ENCODE measurements around the gene GRID2. TPM values are rescaled to one million over a fixed set of nuclear protein-coding genes. Genes with fewer than 3 reads are reported as not detected.

The GRID2 gene
- total RNA-seq, 1 donor from 2014 or later: 0.17 TPM

- H4K20me1 ChIP-seq (ENCODE audit: low read depth): no peaks in the 10 kb centered on the region
- Mint-ChIP-seq H3K36me3 (no peaks in the 10 kb centered on the region), H3K9me3 (no peaks in the 10 kb centered on the region), H3K27ac (no peak overlapping the region), H3K27me3 (ENCODE audit: insufficient read depth, low read depth) (peaks cover 3% of the 10 kb centered on the region), H3K4me3 (no peak overlapping the region), H3K4me1 (peaks cover 3% of the 10 kb centered on the region)
- H3K79me2 ChIP-seq (ENCODE audit: low read depth): no peaks in the 10 kb centered on the region
- TF ChIP-seq, protein P1, sequence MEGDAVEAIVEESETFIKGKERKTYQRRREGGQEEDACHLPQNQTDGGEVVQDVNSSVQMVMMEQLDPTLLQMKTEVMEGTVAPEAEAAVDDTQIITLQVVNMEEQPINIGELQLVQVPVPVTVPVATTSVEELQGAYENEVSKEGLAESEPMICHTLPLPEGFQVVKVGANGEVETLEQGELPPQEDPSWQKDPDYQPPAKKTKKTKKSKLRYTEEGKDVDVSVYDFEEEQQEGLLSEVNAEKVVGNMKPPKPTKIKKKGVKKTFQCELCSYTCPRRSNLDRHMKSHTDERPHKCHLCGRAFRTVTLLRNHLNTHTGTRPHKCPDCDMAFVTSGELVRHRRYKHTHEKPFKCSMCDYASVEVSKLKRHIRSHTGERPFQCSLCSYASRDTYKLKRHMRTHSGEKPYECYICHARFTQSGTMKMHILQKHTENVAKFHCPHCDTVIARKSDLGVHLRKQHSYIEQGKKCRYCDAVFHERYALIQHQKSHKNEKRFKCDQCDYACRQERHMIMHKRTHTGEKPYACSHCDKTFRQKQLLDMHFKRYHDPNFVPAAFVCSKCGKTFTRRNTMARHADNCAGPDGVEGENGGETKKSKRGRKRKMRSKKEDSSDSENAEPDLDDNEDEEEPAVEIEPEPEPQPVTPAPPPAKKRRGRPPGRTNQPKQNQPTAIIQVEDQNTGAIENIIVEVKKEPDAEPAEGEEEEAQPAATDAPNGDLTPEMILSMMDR (IDR thresholded peaks at IDR 0.05): no peak
- no peak for TF ChIP-seq EZH2phosphoT487 (IDR thresholded peaks at IDR 0.05)
- H3K4me1 ChIP-seq: no peaks in the 10 kb centered on the region
- H2AFZ ChIP-seq (replicated peaks): no peak overlapping the region
- H3K27ac ChIP-seq: no peak overlapping the region
- no peaks in the 10 kb centered on the region for H3K36me3 ChIP-seq
- H3K27me3 ChIP-seq: no peaks in the 10 kb centered on the region
- no peaks in the 10 kb centered on the region for H3F3A ChIP-seq (ENCODE audit: low read depth)
- H3K9me3 ChIP-seq (ENCODE audit: low read depth): no peaks in the 10 kb centered on the region
- DNase-seq (ENCODE audit: low spot score): peak; percentile 17
- no peak overlapping the region for H3K9ac ChIP-seq
- H3K4me2 ChIP-seq: no peak overlapping the region
- no peak overlapping the region for H3K4me3 ChIP-seq
These were observed 54.2 kb downstream of the GRID2 start for GRCh38 chr4:92357966-92358365.

GRCh38 chr4:92359491-92359890 is 55.7 kb downstream of the GRID2 start:
- Mint-ChIP-seq H3K36me3 (no peaks in the 10 kb centered on the region), H3K27me3 (ENCODE audit: insufficient read depth, low read depth) (no peaks in the 10 kb centered on the region), H3K4me3 (no peak overlapping the region), H3K4me1 (no peaks in the 10 kb centered on the region), H3K9me3 (no peaks in the 10 kb centered on the region), H3K27ac (no peak overlapping the region)
- Histone ChIP-seq H3K27ac (no peak overlapping the region), H3F3A (ENCODE audit: low read depth) (no peaks in the 10 kb centered on the region), H3K4me3 (no peak overlapping the region), H2AFZ (replicated peaks) (peak overlapping the region; percentile 58), H3K36me3 (no peaks in the 10 kb centered on the region), H3K9ac (no peak overlapping the region), H3K9me3 (ENCODE audit: low read depth) (no peaks in the 10 kb centered on the region), H3K79me2 (ENCODE audit: low read depth) (no peaks in the 10 kb centered on the region), H3K4me1 (no peaks in the 10 kb centered on the region), H4K20me1 (ENCODE audit: low read depth) (no peaks in the 10 kb centered on the region), H3K4me2 (no peak overlapping the region), H3K27me3 (no peaks in the 10 kb centered on the region)
- TF ChIP-seq EZH2 (IDR thresholded peaks at IDR 0.05) (no peak), EZH2phosphoT487 (IDR thresholded peaks at IDR 0.05) (no peak)
- TF ChIP-seq, protein P1 (IDR thresholded peaks at IDR 0.05): no peak
- no peak for DNase-seq (ENCODE audit: low spot score)

GRCh38 chr4:92362028-92362427 is 58.3 kb downstream of the GRID2 start:
- Mint-ChIP-seq H3K36me3 (no peaks in the 10 kb centered on the region), H3K4me3 (no peak overlapping the region), H3K4me1 (no peaks in the 10 kb centered on the region), H3K9me3 (no peaks in the 10 kb centered on the region), H3K27ac (no peak overlapping the region), H3K27me3 (ENCODE audit: insufficient read depth, low read depth) (no peaks in the 10 kb centered on the region)
- no peaks in the 10 kb centered on the region for H3K4me1 ChIP-seq
- TF ChIP-seq EZH2 (IDR thresholded peaks at IDR 0.05) (no peak), EZH2phosphoT487 (IDR thresholded peaks at IDR 0.05) (no peak)
- TF ChIP-seq, protein P1 (IDR thresholded peaks at IDR 0.05): no peak
- no peak overlapping the region for H2AFZ ChIP-seq (replicated peaks)
- no peak overlapping the region for H3K4me2 ChIP-seq
- H3K9me3 ChIP-seq (ENCODE audit: low read depth): no peaks in the 10 kb centered on the region
- no peak for DNase-seq (ENCODE audit: low spot score)
- no peaks in the 10 kb centered on the region for H4K20me1 ChIP-seq (ENCODE audit: low read depth)
- H3K4me3 ChIP-seq: no peak overlapping the region
- no peaks in the 10 kb centered on the region for H3K79me2 ChIP-seq (ENCODE audit: low read depth)
- H3K27me3 ChIP-seq: no peaks in the 10 kb centered on the region
- no peak overlapping the region for H3K27ac ChIP-seq
- H3K36me3 ChIP-seq: no peaks in the 10 kb centered on the region
- no peaks in the 10 kb centered on the region for H3F3A ChIP-seq (ENCODE audit: low read depth)
- H3K9ac ChIP-seq: no peak overlapping the region
